SK-N-MC (cell line): Measurements from ENCODE around the gene IP6K1.
"Not testable (repeated sequence)": the region's sequence is repeated elsewhere in the genome, so short reads cannot be mapped to it uniquely, and the experiment has no call there.

Experiments
- EZH2 ChIP-seq: fragments of 200-600 bp; sonication (generic); IDR thresholded peaks from one replicate; pipeline ENCODE4 v1.6.1; 2017; ENCODE audit warnings: antibody characterized with exemption
- FOXP2 ChIP-seq: optimal IDR thresholded peaks from 2 replicates; pipeline ENCODE3; 2011; ENCODE audit warnings: mild to moderate bottlenecking, moderate library complexity; ENCODE audit not compliant: insufficient read depth; ENCODE audit errors: extremely low read length, control extremely low read depth
- POLR2AphosphoS5 ChIP-seq: IDR thresholded peaks from 2 replicates; pipeline ENCODE4 v1.6.1; 2012; ENCODE audit warnings: mild to moderate bottlenecking, low read depth, low read length, borderline replicate concordance

- not testable (repeated sequence) for TF ChIP-seq EZH2, POLR2AphosphoS5, FOXP2
Measured at GRCh38 chr3:49685846-49686245, 100.5 kb downstream of the IP6K1 start.
